MCF 10A (cell line): ENCODE data around the gene FBXL19. TPM values are rescaled to one million over a fixed set of nuclear protein-coding genes. Genes with fewer than 3 reads are reported as not detected.
"Not testable (repeated sequence)": the region's sequence is repeated elsewhere in the genome, so short reads cannot be mapped to it uniquely, and the experiment has no call there.

Source experiments
- BruUV-seq: library from RNA; stranded (reverse); fragments of 400-500 nt; replicated peaks from 2 replicates; lab custom pipeline; 2021; lab: Mats Ljungman, UMichigan
- CTCF ChIA-PET: fragments of 300-600 bp; sonication (Branson Sonifier 250); formaldehyde crosslinking; extraction: SDS; loops from one replicate; lab custom pipeline; 2021; ENCODE audit warnings: antibody characterized with exemption, inconsistent platforms; lab: Yijun Ruan, JAX
- POLR2A ChIA-PET: fragments of 300-600, 350-650 bp; sonication (Branson Sonifier 250); formaldehyde crosslinking; extraction: SDS; loops from one replicate; lab custom pipeline; 2020; ENCODE audit warnings: antibody characterized with exemption, inconsistent platforms; lab: Yijun Ruan, JAX
- DNase-seq: peaks from one replicate; pipeline ENCODE4 v3.0.0-alpha.2; 2018; ENCODE audit not compliant: unreplicated experiment
- H3K27ac Mint-ChIP-seq: one replicate; pipeline ENCODE4 v1.8.0; 2022; ENCODE audit warnings: mild to moderate bottlenecking, low read depth, mixed read lengths; ENCODE audit not compliant: unreplicated experiment
- H3K27me3 Mint-ChIP-seq: one replicate; pipeline ENCODE4 v1.8.0; 2022; ENCODE audit warnings: mixed read lengths; ENCODE audit not compliant: insufficient read depth, unreplicated experiment
- H3K36me3 Mint-ChIP-seq: one replicate; pipeline ENCODE4 v1.8.0; 2022; ENCODE audit warnings: mild to moderate bottlenecking, moderate library complexity, mixed read lengths; ENCODE audit not compliant: insufficient read depth, unreplicated experiment
- H3K4me1 Mint-ChIP-seq: one replicate; pipeline ENCODE4 v1.8.0; 2022; ENCODE audit warnings: mixed read lengths; ENCODE audit not compliant: insufficient read depth, unreplicated experiment
- H3K4me3 Mint-ChIP-seq: one replicate; pipeline ENCODE4 v1.8.0; 2022; ENCODE audit warnings: mild to moderate bottlenecking, moderate library complexity, mixed read lengths; ENCODE audit not compliant: unreplicated experiment
- H3K9me3 Mint-ChIP-seq: one replicate; pipeline ENCODE4 v1.8.0; 2022; ENCODE audit warnings: mixed read lengths; ENCODE audit not compliant: unreplicated experiment
- intact Hi-C: fragments of 100-400 bp; cut with micrococcal nuclease; formaldehyde crosslinking; loops from 2 replicates; pipeline ENCODE4 v1.14.1; 2022
- total RNA-seq: library from RNA; stranded (reverse); gene quantifications from 2 replicates; pipeline ENCODE4 v1.2.3, GENCODE V29; 2022
- TF ChIP-seq, protein P1 (sequence below): fragments of 200-600 bp; IDR thresholded peaks from one replicate; pipeline ENCODE4 v1.8.0; 2022; ENCODE audit warnings: antibody characterized with exemption, mild to moderate bottlenecking; ENCODE audit not compliant: unreplicated experiment

FBXL19 gene
- total RNA-seq, 1 experiment from 2014 or later, result 18.0 TPM

DNA sequence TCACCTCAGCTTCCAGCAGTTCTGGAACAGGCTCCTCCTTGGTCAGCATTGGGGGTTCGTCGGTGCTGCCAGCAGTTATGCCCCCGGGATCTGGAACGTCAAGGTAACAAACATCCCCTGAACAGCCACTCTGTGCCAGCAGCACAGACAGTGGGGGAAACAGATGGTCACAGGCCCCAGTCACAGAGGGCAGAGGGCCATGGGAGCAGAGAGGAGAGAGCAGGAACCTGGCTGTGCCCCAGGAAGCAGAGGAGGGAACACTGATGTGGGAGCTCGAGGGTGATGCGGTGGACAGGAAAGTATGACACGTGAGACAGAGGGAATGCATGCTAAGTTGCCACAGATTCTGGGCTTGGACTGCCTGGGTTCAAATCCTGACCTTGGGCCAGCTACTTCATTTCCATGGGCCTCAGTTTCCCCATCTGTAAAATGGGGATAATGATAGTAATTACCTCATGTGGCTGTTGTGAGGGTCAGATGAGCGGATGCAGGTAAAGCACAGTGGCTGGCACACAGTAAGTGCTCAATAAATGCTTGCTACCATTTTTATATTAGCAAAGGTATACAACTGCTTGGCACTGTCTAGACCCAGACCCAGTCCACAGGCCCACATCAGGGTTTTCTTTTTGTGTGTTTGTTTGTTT is 34.4 kb upstream of the FBXL19 start:
- TF ChIP-seq, protein P1, sequence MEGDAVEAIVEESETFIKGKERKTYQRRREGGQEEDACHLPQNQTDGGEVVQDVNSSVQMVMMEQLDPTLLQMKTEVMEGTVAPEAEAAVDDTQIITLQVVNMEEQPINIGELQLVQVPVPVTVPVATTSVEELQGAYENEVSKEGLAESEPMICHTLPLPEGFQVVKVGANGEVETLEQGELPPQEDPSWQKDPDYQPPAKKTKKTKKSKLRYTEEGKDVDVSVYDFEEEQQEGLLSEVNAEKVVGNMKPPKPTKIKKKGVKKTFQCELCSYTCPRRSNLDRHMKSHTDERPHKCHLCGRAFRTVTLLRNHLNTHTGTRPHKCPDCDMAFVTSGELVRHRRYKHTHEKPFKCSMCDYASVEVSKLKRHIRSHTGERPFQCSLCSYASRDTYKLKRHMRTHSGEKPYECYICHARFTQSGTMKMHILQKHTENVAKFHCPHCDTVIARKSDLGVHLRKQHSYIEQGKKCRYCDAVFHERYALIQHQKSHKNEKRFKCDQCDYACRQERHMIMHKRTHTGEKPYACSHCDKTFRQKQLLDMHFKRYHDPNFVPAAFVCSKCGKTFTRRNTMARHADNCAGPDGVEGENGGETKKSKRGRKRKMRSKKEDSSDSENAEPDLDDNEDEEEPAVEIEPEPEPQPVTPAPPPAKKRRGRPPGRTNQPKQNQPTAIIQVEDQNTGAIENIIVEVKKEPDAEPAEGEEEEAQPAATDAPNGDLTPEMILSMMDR, result no peak
- BruUV-seq, result no TSS peak
- peak overlapping the region; percentile 51 for H3K27ac Mint-ChIP-seq

DNA sequence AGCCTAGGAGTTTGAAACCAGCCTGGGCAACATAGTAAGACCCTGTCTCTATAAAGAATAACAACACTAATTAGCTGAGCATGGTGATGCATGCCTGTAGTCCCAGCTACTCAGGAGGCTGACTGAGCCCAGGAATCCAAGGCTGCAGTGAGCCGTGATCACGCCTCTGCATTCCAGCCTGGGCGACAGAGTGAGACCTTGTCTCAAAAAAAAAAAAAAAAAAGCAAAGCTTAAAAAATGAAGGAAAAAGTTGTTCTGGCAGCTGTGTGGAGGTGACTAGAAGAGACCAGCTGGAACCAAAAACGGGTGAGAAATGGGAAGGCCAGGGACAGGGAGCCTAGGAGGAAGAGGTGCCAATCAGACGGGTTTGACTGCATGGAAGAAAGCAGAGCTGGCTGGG is 33.7 kb upstream of the FBXL19 start:
- ChIA-PET CTCF (interaction anchor here (2.1 to 4.6 kb wide), 3 partner anchors 9 to 45 kb away, joined by 7 to 18 read pairs (median 15); no protein-coding TSS in a partner anchor), POLR2A (interaction anchor here (0.8 to 5.1 kb wide), 3 partner anchors 10 to 45 kb away, joined by 3 to 36 read pairs (median 3); no protein-coding TSS in a partner anchor)
- BruUV-seq, result no TSS peak
- H3K27ac Mint-ChIP-seq, result no peak overlapping the region
- DNase-seq, result no peak
- H3K27me3 Mint-ChIP-seq, result no peaks in the 10 kb centered on the region
- no peak overlapping the region for H3K4me3 Mint-ChIP-seq
- TF ChIP-seq, protein P1, result no peak
- intact Hi-C loops, result no loop called here
- peaks cover 10% of the 10 kb centered on the region for H3K4me1 Mint-ChIP-seq
- peaks cover 41% of the 10 kb centered on the region for H3K36me3 Mint-ChIP-seq
- no peaks in the 10 kb centered on the region for H3K9me3 Mint-ChIP-seq

More for the DNA sequence above, 34.4 kb upstream of the FBXL19 start:
- Mint-ChIP-seq H3K4me1 (peaks cover 8% of the 10 kb centered on the region), H3K27me3 (no peaks in the 10 kb centered on the region), H3K9me3 (no peaks in the 10 kb centered on the region), H3K36me3 (peaks cover 45% of the 10 kb centered on the region), H3K4me3 (no peak overlapping the region)
- no peak for DNase-seq
- POLR2A ChIA-PET, result interaction anchor here (1.0 to 5.1 kb wide), 2 partner anchors 13 to 44 kb away, joined by 3 to 36 read pairs; no protein-coding TSS in a partner anchor
- CTCF ChIA-PET, result interaction anchor here (0.6 to 4.6 kb wide), 4 partner anchors 13 to 260 kb away, joined by 3 to 18 read pairs (median 10); no protein-coding TSS in a partner anchor
- intact Hi-C loops, result no loop called here

DNA sequence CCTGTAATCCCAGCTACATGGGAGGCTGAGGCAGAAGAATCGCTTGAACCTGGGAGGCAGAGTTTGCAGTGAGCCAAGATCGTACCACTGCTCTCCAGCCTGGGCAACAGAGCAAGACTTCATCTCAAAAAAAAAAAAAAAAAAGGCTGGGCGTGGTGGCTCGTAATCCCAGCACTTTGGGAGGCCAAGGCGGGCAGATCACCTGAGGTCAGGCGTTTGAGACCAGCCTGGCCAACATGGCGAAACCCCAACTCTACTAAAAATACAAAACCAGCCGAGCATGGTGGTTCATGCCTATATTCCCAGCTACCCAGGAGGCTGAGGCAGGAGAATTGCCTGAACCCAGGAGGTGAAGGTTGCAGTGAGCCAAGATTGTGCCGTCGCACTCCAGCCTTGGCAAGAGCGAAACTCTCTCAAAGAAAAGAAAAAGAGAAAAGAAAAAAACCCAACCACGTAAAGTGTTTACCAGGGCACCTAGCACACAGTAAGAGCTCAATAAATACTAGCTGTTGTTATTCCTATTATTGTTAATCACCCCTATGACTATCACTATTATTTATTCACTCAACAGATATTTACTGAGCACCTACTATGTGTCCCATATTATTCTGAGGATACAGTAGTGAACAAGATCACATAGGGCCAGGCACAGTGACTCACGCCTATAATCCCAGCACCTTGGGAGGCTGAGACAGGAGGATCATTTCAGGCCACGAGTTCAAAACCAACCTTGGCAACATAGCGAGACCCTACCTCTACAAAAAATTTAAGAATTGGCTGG is 32.1 kb upstream of the FBXL19 start:
- intact Hi-C loops, H3K4me3 Mint-ChIP-seq, H3K9me3 Mint-ChIP-seq, BruUV-seq, DNase-seq, H3K27ac Mint-ChIP-seq, H3K27me3 Mint-ChIP-seq: not testable (repeated sequence)
- Mint-ChIP-seq H3K4me1 (peaks cover 23% of the 10 kb centered on the region), H3K36me3 (peaks cover 38% of the 10 kb centered on the region)
- POLR2A ChIA-PET, result interaction anchor here (0.7 to 5.1 kb wide), 2 partner anchors 15 to 228 kb away, joined by 3 to 36 read pairs; no protein-coding TSS in a partner anchor
- CTCF ChIA-PET, result interaction anchor here (0.6 to 4.6 kb wide), 6 partner anchors 9 to 50 kb away, joined by 4 to 18 read pairs (median 10); no protein-coding TSS in a partner anchor

DNA sequence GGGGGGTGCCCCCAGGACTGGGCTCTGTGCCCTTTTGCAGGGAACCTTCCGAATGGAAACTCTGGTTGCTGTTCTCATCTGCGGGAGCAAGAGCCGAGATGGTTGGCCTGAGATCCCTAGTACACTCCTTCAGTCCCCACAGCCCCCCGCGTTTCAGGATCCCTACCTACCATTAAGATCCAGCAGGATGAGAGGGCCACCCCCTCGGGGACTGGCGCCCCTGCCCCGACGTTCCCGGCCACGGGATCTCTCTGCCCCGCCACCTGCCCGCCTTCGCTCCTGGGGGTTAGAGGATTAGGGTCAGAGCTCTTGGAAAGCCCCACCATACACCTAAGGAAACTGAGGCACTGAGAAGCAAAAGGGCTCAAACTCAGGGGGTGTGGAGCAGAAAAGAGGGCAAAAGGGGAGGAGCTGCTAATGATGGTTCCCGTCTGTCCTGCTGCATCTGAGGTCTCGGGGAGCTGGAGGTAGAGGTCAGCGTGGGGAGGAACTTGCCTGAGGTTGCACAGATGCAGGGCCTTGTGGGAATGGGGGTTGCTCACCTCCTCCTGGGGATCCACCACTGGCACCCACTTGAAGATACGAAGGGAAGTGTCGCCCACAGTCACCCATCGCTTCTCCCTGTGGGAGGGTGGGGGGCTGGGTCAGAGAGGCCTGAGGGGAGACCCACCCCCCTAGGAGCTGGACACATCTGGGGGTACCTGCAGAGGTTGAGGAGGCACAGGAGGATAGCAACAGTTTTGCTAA is 30.5 kb upstream of the FBXL19 start:
- no peak for DNase-seq
- intact Hi-C loops, result no loop called here
- Mint-ChIP-seq H3K9me3 (no peaks in the 10 kb centered on the region), H3K4me3 (peak overlapping the region; percentile 75), H3K27me3 (no peaks in the 10 kb centered on the region), H3K36me3 (peaks cover 24% of the 10 kb centered on the region), H3K4me1 (peaks cover 31% of the 10 kb centered on the region), H3K27ac (peak overlapping the region; percentile 80)
- POLR2A ChIA-PET, result interaction anchor here (0.6 to 5.1 kb wide), 9 partner anchors 9 to 134 kb away, joined by 3 to 36 read pairs (median 3); no protein-coding TSS in a partner anchor
- CTCF ChIA-PET, result interaction anchor here (0.6 to 3.6 kb wide), 9 partner anchors 8 to 1304 kb away, joined by 3 to 13 read pairs (median 4); no protein-coding TSS in a partner anchor
- TF ChIP-seq, protein P1, result no peak
- BruUV-seq, result no TSS peak
